HepG2 (cell line): ENCODE results near the gene SLC16A9. TPM values are rescaled to one million over a fixed set of nuclear protein-coding genes. Genes with fewer than 3 reads are reported as not detected.

Source experiments
- BORCS8-MEF2B ChIP-seq: sonication (generic); formaldehyde crosslinking; IDR thresholded peaks from 2 replicates; pipeline ENCODE4 v1.8.0; 2022; ENCODE audit warnings: mild to moderate bottlenecking, missing genetic modification reagents
- CCAR2 ChIP-seq: fragments of 200-400 bp; formaldehyde crosslinking; optimal IDR thresholded peaks from 2 replicates; pipeline ENCODE3; 2018; ENCODE audit warnings: low read depth, mild to moderate bottlenecking, low read length, moderate library complexity
- DNMT1 ChIP-seq: sonication (generic); formaldehyde crosslinking; IDR thresholded peaks from 2 replicates; pipeline ENCODE4 v1.5.1; 2020; ENCODE audit warnings: mild to moderate bottlenecking, missing genetic modification reagents
- ELF1 ChIP-seq: sonication (generic); formaldehyde crosslinking; IDR thresholded peaks from 2 replicates; pipeline ENCODE4 v1.4.0; 2020; ENCODE audit warnings: missing genetic modification reagents
- FOXP1 ChIP-seq, 2 experiments: fragments of 450-650 bp in 1 of 2; IDR thresholded peaks; 2 replicates each; pipeline ENCODE4 v1.6.1; 2017 to 2018; ENCODE audit warnings: antibody characterized with exemption in 1 of 2
- GATAD1 ChIP-seq: IDR thresholded peaks from 2 replicates; pipeline ENCODE4 v1.6.1; 2016; ENCODE audit warnings: missing genetic modification reagents, missing compliant biosample characterization
- MIER2 ChIP-seq: IDR thresholded peaks from 2 replicates; pipeline ENCODE4 v1.6.1; 2016; ENCODE audit warnings: missing biosample characterization, missing genetic modification reagents
- NBN ChIP-seq: fragments of 450-650 bp; conservative IDR thresholded peaks from 2 replicates; pipeline ENCODE4 v1.6.1; 2017
- NCOA5 ChIP-seq: sonication (generic); formaldehyde crosslinking; IDR thresholded peaks from 2 replicates; pipeline ENCODE4 v1.4.0; 2020; ENCODE audit warnings: missing genetic modification reagents
- NFE2 ChIP-seq: sonication (generic); formaldehyde crosslinking; IDR thresholded peaks from 2 replicates; pipeline ENCODE4 v1.4.0; 2020; ENCODE audit warnings: missing genetic modification reagents
- NFIC ChIP-seq: IDR thresholded peaks from 2 replicates; pipeline ENCODE4 v1.6.1; 2012; ENCODE audit warnings: mild to moderate bottlenecking, low read length, inconsistent platforms
- NONO ChIP-seq, 2 experiments: fragments of 450-650 bp in 1 of 2; sonication (generic) in 1 of 2; formaldehyde crosslinking in 1 of 2; IDR thresholded peaks in 1 of 2; conservative IDR thresholded peaks in 1 of 2; 2 replicates each; pipeline versions ENCODE4 v1.6.1 to v1.8.0; 2017 to 2022; ENCODE audit warnings: mild to moderate bottlenecking in 1 of 2, missing genetic modification reagents in 1 of 2, moderate library complexity in 1 of 2
- PRDM4 ChIP-seq: sonication (generic); formaldehyde crosslinking; IDR thresholded peaks from 2 replicates; pipeline ENCODE4 v1.9.0; 2021; ENCODE audit warnings: missing genetic modification reagents, borderline replicate concordance
- RCOR2 ChIP-seq: IDR thresholded peaks from 2 replicates; pipeline ENCODE4 v1.6.1; 2016; ENCODE audit warnings: missing biosample characterization, missing genetic modification reagents
- RFX5 ChIP-seq: IDR thresholded peaks from 2 replicates; pipeline ENCODE4 v1.6.1; 2011; ENCODE audit warnings: low read depth, low read length, improper control_type of control experiment
- SKI ChIP-seq: fragments of 450-650 bp; IDR thresholded peaks from one replicate; pipeline ENCODE4 v1.6.1; 2018; ENCODE audit warnings: mild to moderate bottlenecking; ENCODE audit not compliant: partially characterized antibody
- SPEN ChIP-seq: sonication (generic); formaldehyde crosslinking; IDR thresholded peaks from 2 replicates; pipeline ENCODE4 v1.5.1; 2020; ENCODE audit warnings: low read depth, mild to moderate bottlenecking, missing genetic modification reagents
- SRSF9 ChIP-seq: fragments of 200-400 bp; formaldehyde crosslinking; IDR thresholded peaks from 2 replicates; pipeline ENCODE4 v1.6.1; 2018; ENCODE audit warnings: borderline replicate concordance, mild to moderate bottlenecking, low read depth, low read length; ENCODE audit not compliant: insufficient read depth, poor library complexity, severe bottlenecking
- TFDP2 ChIP-seq: sonication (generic); formaldehyde crosslinking; IDR thresholded peaks from 2 replicates; pipeline ENCODE4 v1.4.0; 2020; ENCODE audit warnings: missing genetic modification reagents
- ZFP90 ChIP-seq: sonication (generic); formaldehyde crosslinking; IDR thresholded peaks from 2 replicates; pipeline ENCODE4 v1.8.0; 2022; ENCODE audit warnings: missing genetic modification reagents, mild to moderate bottlenecking, inconsistent platforms, borderline replicate concordance
- ZFY ChIP-seq: sonication (generic); formaldehyde crosslinking; IDR thresholded peaks from 2 replicates; pipeline ENCODE4 v1.4.0; 2020; ENCODE audit warnings: missing genetic modification reagents
- ZNF234 ChIP-seq: sonication (generic); formaldehyde crosslinking; conservative IDR thresholded peaks from 2 replicates; pipeline ENCODE4 v1.5.1; 2020; ENCODE audit warnings: mild to moderate bottlenecking, missing genetic modification reagents
- ZNF235 ChIP-seq: sonication (generic); formaldehyde crosslinking; IDR thresholded peaks from 2 replicates; pipeline ENCODE4 v1.8.1; 2023; ENCODE audit warnings: mild to moderate bottlenecking, missing genetic modification reagents, borderline replicate concordance
- ZNF292 ChIP-seq: sonication (generic); formaldehyde crosslinking; IDR thresholded peaks from 2 replicates; pipeline ENCODE4 v1.8.1; 2022; ENCODE audit warnings: mild to moderate bottlenecking, low read depth, missing genetic modification reagents, borderline replicate concordance
- ZNF569 ChIP-seq: sonication (generic); formaldehyde crosslinking; IDR thresholded peaks from 2 replicates; pipeline ENCODE4 v1.5.0; 2020; ENCODE audit warnings: mild to moderate bottlenecking, missing genetic modification reagents, moderate library complexity, borderline replicate concordance
- ZNF605 ChIP-seq: sonication (generic); formaldehyde crosslinking; IDR thresholded peaks from 2 replicates; pipeline ENCODE4 v1.8.0; 2022; ENCODE audit warnings: mild to moderate bottlenecking, missing genetic modification reagents
- ZNF619 ChIP-seq: sonication (generic); formaldehyde crosslinking; IDR thresholded peaks from 2 replicates; pipeline ENCODE4 v1.4.0; 2020; ENCODE audit warnings: mild to moderate bottlenecking, missing genetic modification reagents
- ZNF678 ChIP-seq: sonication (generic); formaldehyde crosslinking; IDR thresholded peaks from 2 replicates; pipeline ENCODE4 v1.4.0; 2020; ENCODE audit warnings: mild to moderate bottlenecking, missing genetic modification reagents
- polyA plus RNA-seq, 8 experiments: library from polyadenylated mRNA; depleted of rRNA in 3 of 8; stranded (reverse) in 7 of 8; unstranded in 1 of 8; fragments of >200 nt; fragmentation: Illumina TruSeq in 4 of 8; extraction: Trizol in 4 of 8; gene quantifications; 2 replicates each; pipeline versions ENCODE4 v1.2.1 to v1.2.3, GENCODE V29; 2011 to 2016; ENCODE audit warnings: low read depth in 4 of 8, missing spikeins in 1 of 8, mixed read lengths in 1 of 8; ENCODE audit not compliant: insufficient read depth in 1 of 8
- total RNA-seq, 5 experiments: library from RNA; depleted of rRNA; stranded (reverse); fragments of >200 nt; fragmentation: Illumina TruSeq; extraction: Trizol; gene quantifications; 2 replicates each; pipeline ENCODE4 v1.2.3, GENCODE V29; 2016; ENCODE audit warnings: low read depth in 1 of 5

SLC16A9 gene
- total and polyA plus RNA-seq, 2 of the 13 experiments (the other 11 are each of a cell fraction or from before 2014, with no cell fraction given): 0.01 to 0.09 TPM

DNA sequence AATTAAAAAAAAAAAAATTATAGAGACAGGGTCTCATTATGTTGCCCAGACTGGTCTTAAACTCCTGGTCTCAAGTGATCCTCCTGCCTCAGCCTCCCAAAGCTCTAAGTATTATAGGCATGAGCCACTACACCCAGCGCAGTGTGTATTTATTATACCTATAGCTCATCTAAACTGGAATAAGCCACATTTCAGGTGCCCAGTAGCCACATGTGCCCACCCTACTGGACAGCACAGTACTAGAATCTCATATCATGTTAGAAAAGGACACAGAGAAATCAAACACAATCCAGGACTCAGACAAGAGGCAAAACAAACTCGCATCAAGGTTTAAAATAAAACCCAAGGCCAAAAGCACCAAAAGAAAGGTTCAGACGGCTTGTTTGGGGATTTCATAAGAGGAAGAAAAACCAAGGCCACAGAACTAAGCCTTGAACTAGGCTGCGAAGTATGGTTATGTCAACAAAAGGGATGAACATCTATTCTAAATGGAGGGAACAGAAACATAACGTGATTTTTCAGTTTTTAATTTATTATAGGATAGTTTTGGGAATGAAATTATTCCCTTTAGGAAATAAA, 32.3 kb downstream of the SLC16A9 start (continued):
- TF ChIP-seq SPEN (CRISPR knock-in tag): no peak
- no peak for TF ChIP-seq RFX5
- TF ChIP-seq CCAR2: no peak
- no peak for TF ChIP-seq FOXP1 (IDR thresholded peaks at IDR 0.05)
- peak; percentile 52; the same call in 1 of the 2 replicates for TF ChIP-seq FOXP1 (CRISPR knock-in tag; IDR thresholded peaks at IDR 0.05)
- TF ChIP-seq ZNF292 (CRISPR knock-in tag): no peak
- TF ChIP-seq ZNF678 (CRISPR knock-in tag): no peak
- no peak for TF ChIP-seq ZNF569 (CRISPR knock-in tag)
- TF ChIP-seq NCOA5: no peak
- TF ChIP-seq NONO (IDR thresholded peaks at IDR 0.05): no peak
- TF ChIP-seq NONO (CRISPR knock-in tag; conservative IDR thresholded peaks at IDR 0.05): no peak
- no peak for TF ChIP-seq NBN
- no peak for TF ChIP-seq NFE2 (CRISPR knock-in tag)
- no peak for TF ChIP-seq ZNF619 (CRISPR knock-in tag)
- TF ChIP-seq TFDP2 (CRISPR knock-in tag): peak; percentile 30; the same call in 1 of the 2 replicates
- TF ChIP-seq ZNF235 (CRISPR knock-in tag): no peak
- no peak for TF ChIP-seq BORCS8-MEF2B (CRISPR knock-in tag)
- TF ChIP-seq ELF1 (CRISPR knock-in tag): no peak
- no peak for TF ChIP-seq ZNF234 (CRISPR knock-in tag)
- TF ChIP-seq DNMT1 (CRISPR knock-in tag): no peak
- TF ChIP-seq RCOR2 (CRISPR knock-in tag): peak; percentile 78
- TF ChIP-seq SKI: peak; percentile 66
- TF ChIP-seq NFIC: peak; percentile 29; the same call in 1 of the 2 replicates
- TF ChIP-seq PRDM4 (CRISPR knock-in tag): no peak
- no peak for TF ChIP-seq SRSF9
- TF ChIP-seq ZNF605: no peak
- no peak for TF ChIP-seq ZFP90 (CRISPR knock-in tag)
- no peak for TF ChIP-seq ZFY (CRISPR knock-in tag)
- TF ChIP-seq GATAD1 (CRISPR knock-in tag): no peak
- no peak for TF ChIP-seq MIER2
